ENCODE data around the gene BMP2.

Gene BMP2
- total RNA-seq = 0 reads per million in 3 experiments

- DNase-seq = no peak
These were observed at the start of gene BMP2 for GRCh38 chr20:6767536-6768227. TSS of gene BMP2 (plus strand) at chr20:6767686. CDS start at chr20:6770127, 2,441 bp downstream.

DNA sequence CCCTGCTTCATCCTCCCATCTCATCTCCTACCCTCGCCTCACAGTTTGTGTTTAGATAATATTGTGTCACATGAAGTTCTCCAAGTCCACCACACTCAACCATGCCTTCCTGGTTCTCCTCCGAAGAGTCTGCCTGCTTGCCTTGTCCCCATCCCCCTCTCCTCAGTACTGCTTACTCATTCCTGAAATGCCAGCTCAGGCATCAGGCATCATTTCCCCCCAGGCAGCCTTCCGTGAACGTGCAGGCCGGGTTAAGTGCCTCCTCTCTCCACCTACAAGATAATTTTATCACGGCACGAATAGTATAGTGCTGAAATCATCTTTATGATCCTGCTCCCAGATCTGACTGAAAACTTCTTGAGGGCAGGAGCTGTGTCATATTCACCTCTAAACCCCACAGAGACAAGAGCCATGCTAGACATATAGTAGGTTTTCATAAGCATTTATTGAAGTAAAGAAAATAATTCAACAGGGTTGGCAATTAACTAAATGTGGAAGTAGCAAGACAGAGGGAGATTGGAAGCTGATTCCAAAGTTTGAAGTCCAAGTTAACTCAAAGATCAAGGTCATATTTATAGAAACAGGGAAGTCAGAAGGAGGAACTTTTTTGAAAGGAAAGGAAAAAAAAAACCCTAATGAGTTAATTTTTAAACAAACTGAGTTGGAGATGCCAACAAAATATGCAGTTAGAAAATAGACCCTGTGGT, 48.7 kb upstream of the BMP2 start:
- no peak for DNase-seq

- DNase-seq = no peak
These were observed 48.1 kb upstream of the BMP2 start for GRCh38 chr20:6719369-6719721.

DNA sequence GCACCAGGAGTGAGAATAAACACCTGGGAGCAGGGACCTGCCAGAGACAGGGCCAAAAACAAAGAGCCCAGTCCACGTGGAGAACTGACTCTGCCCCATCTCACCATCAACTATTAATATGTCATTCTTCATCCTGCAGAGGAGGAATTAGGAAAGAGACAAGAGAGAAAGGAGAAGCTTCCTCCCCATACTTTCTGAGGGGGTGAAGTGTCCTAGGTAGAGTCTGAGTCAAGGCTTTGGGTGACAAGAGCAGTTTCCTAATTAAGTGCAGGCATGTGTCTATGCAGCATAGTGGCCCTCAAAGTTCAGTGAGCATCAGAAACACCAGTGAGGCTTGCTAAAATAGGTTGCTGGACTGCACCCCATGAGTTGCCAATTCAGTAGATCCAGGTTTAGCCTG, 40.7 kb upstream of the BMP2 start:
- DNase-seq = no peak

GRCh38 chr20:6730672-6731328, 36.7 kb upstream of the BMP2 start:
- no peak for DNase-seq

DNA sequence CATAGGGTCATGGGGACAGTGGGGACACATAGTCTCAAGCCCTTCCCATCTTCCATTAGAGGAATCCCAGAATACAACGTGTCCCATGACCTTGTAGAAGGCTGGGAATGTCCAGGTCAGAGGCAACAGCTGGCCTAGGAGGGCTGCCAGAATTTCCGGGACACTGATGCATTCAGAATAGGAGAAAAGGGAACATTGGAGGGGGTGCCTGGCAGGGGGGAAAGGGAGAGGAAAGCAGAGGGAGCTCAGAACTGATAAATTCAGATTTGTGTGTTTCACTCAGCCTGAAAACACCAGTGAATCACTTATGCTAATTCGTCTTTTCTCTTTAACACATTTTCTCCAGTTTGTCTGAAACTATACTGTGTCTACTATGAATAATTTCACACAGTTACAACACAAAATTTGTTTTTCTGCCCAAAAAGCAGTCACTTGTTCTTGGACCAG, 35.5 kb upstream of the BMP2 start:
- no peak for DNase-seq

- DNase-seq = no peak
These were observed 34.6 kb upstream of the BMP2 start for GRCh38 chr20:6732851-6733250.

DNA sequence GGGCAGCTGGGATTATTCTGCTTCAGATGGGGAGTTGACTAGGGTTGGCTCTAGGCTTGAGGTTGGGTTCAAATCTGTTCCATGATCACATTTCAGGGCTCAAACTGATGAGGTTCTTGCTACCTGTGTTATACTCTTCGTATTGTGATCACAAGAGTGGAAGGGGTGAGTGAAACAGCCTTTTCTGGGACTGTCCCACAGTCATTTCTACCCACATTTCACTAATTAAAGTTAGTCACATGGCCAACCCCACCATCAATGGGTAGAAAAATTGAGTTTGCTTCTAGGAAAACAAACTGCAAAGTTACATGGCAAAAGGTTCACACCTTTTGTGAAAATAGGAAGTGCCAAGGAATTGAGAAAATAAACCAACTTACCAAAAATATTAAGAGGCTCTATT, 33.5 kb upstream of the BMP2 start:
- no peak for DNase-seq

DNA sequence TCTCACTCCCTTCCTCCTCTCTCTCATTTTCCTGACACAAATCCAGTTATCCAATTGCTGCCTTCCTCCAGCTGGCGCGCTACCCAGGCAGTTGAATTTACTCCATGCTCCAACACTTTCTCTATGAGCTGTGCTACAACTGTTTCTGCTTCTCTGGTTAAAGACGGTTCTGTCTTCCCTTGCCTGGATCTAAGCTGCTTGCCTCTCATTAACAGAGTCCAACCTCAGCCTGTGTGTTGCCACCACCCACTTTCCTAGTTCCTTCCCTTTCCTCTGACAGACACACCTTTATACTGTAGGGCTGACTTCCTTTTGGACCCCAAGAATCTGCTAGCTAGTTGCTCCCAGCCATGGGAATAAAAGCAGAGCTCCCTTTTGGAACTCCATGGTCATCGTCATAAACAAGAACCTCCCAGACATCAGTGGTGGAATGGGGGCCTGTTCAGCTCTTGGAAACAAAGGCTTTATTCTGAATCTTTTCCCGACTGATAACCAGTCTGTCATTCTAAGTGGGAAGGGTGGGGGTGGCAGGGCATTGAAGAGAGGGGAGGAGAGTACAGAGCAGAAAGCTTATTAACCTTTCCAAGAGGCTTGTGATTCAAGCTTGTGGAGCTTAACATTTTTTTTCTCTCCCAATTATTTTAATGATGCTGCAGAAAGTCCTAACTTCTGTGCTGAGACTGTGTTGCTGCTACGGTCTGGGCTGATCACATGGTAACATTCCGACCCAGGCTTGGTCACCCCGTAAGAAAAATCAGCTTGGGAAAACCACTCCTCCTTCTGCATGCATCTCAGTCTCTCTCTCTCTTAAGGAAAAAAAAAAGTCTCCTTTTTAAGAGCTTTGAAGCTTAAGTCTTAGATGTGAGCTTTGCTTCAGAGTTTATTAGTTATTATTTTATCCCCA, 31.3 kb upstream of the BMP2 start:
- DNase-seq = no peak

DNA sequence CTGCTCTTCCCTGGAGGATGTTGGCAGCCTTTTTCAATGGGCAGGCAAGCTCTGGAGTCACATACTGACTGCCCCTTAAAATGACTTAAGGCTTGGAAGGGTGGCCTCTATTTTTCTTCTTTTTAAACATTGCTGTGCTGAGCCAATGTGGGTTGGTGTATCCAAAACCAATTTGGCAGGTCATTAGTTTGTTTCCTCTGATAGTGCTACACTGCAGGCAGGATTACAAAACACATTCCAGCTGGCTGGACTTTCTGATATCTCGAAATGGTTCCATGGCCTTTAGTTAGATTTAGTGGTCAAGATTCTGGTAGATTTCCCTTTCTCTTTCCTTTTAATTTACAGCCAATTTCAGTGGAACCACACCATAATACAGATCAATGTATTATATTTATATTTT, 28.1 kb upstream of the BMP2 start:
- no peak for DNase-seq

- DNase-seq = no peak
These were observed 27.4 kb upstream of the BMP2 start for GRCh38 chr20:6740096-6740495.

- no peak for DNase-seq
These were observed 23.3 kb upstream of the BMP2 start for GRCh38 chr20:6744180-6744579.

DNA sequence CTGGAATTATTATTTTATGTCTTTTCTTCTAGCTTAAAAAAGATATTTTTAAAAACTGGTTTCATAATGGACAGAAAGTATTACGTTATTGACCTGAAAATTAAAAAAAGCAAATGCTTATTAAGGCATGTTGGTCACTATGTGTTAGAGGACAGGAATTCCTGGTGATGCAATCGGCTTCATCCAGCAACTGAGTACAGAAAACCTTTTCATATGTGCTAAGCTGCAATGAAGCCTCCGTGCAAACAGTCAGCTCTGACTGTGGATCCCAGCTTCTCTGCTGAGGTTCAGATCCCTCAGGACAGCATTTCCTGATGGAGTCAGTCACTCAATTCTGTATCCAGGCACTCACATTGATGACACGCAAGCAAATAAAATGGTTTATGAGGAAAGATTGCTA, 22.7 kb upstream of the BMP2 start:
- DNase-seq = no peak

- DNase-seq = no peak
These were observed 20.4 kb upstream of the BMP2 start for GRCh38 chr20:6746901-6747609.

DNA sequence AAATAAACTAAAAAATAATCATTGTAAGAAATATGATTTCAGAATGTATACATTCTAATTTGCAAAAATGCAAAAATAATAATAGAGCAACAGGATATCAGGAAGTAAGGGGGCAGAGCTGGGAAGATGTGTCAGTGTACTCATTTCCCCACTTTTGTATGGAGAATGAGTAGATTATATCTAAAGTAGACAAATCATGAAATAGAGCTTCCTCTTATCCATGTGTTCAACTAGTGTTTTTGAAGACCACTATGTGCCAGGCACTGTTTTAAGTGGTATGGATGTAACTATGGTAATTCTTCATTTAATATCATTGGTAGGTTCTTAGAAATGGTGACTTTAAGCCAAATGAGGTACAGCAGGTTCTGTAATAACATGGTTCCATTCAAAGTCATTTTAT, 17.0 kb upstream of the BMP2 start:
- no peak for DNase-seq

- DNase-seq = no peak
These were observed 10.5 kb upstream of the BMP2 start for GRCh38 chr20:6756693-6757595.

GRCh38 chr20:6764619-6765018, 2.9 kb upstream of the BMP2 start:
- no peak for DNase-seq

GRCh38 chr20:6765469-6766058, 1.9 kb upstream of the BMP2 start:
- no peak for DNase-seq

GRCh38 chr20:6766433-6766832, 1.1 kb upstream of the BMP2 start:
- no peak for DNase-seq

DNA sequence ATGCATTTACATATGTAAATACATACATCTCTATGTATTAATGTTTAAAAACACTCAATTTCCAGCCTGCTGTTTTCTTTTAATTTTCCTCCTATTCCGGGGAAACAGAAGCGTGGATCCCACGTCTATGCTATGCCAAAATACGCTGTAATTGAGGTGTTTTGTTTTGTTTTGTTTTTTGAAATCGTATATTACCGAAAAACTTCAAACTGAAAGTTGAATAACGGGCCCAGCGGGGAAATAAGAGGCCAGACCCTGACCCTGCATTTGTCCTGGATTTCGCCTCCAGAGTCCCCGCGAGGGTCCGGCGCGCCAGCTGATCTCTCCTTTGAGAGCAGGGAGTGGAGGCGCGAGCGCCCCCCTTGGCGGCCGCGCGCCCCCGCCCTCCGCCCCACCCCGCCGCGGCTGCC, 355 bp upstream of the BMP2 start:
- no peak for DNase-seq

Measured in central memory CD4-positive, alpha-beta T cell (primary cell).